HEK293 (cell line): ENCODE measurements around the gene PLEKHA5.

Source experiments
- CTCF ChIA-PET: fragments of 350-600 bp; formaldehyde crosslinking; extraction: SDS; loops from one replicate; lab custom pipeline; 2021; ENCODE audit warnings: antibody characterized with exemption; lab: Yijun Ruan, JAX
- POLR2A ChIA-PET: fragments of 300-600 bp; formaldehyde crosslinking; extraction: SDS; loops from one replicate; lab custom pipeline; 2020; ENCODE audit warnings: antibody characterized with exemption, inconsistent platforms; lab: Yijun Ruan, JAX
- H3K27ac ChIP-seq: fragments of 200-500 bp; sonication (Bioruptor generic); 2 replicates; pipeline ENCODE4 v1.5.1; 2014; ENCODE audit warnings: low read depth, low read length, control low read depth, inconsistent platforms; ENCODE audit errors: extremely low read depth
- H3K36me3 ChIP-seq, 2 experiments: fragments of 200-500 bp in 1 of 2; sonication (Bioruptor generic) in 1 of 2; 1 replicate in 1 of 2; 2 replicates in 1 of 2; pipeline ENCODE4 v1.5.1; 2014 to 2017; ENCODE audit warnings: inconsistent platforms in 2 of 2, low read length in 2 of 2; ENCODE audit not compliant: control insufficient read depth in 2 of 2, insufficient read depth in 1 of 2
- H3K4me1 ChIP-seq: fragments of 200-500 bp; sonication (Bioruptor generic); 2 replicates; pipeline ENCODE4 v1.5.1; 2014; ENCODE audit warnings: mild to moderate bottlenecking, low read length, inconsistent platforms; ENCODE audit not compliant: control insufficient read depth, insufficient read depth
- H3K4me3 ChIP-seq: 2 replicates; pipeline ENCODE4 v1.5.1; 2011; ENCODE audit warnings: low read depth, mild to moderate bottlenecking, control low read depth, low read length, moderate library complexity
- H3K9me3 ChIP-seq: fragments of 200-500 bp; sonication (Bioruptor generic); 2 replicates; pipeline ENCODE4 v1.5.1; 2014; ENCODE audit warnings: low read depth, low read length, inconsistent platforms; ENCODE audit not compliant: control insufficient read depth, insufficient read depth
- PATZ1 ChIP-seq: fragments of 450-650 bp; formaldehyde crosslinking; IDR thresholded peaks from 2 replicates; pipeline ENCODE4 v1.5.1; 2016; ENCODE audit warnings: missing biosample characterization, missing genetic modification characterization
- SETDB1 ChIP-seq: IDR thresholded peaks from one replicate; pipeline ENCODE4 v1.6.1; 2017; ENCODE audit warnings: mild to moderate bottlenecking, low read length, moderate library complexity, mixed read lengths; ENCODE audit not compliant: insufficient read length
- TSHZ1 ChIP-seq: fragments of 450-650 bp; formaldehyde crosslinking; IDR thresholded peaks from 2 replicates; pipeline ENCODE4 v1.5.1; 2016; ENCODE audit warnings: missing biosample characterization, missing genetic modification characterization, borderline replicate concordance
- ZBTB11 ChIP-seq: fragments of 450-650 bp; formaldehyde crosslinking; conservative IDR thresholded peaks from 2 replicates; pipeline ENCODE4 v1.5.1; 2016; ENCODE audit warnings: low read depth, missing biosample characterization, missing genetic modification characterization
- ZFP3 ChIP-seq: fragments of 450-650 bp; formaldehyde crosslinking; IDR thresholded peaks from 2 replicates; pipeline ENCODE4 v1.5.1; 2016; ENCODE audit warnings: low read depth, missing biosample characterization, missing genetic modification characterization
- ZNF112 ChIP-seq: fragments of 450-650 bp; formaldehyde crosslinking; IDR thresholded peaks from 2 replicates; pipeline ENCODE4 v1.5.0; 2017; ENCODE audit warnings: missing biosample characterization, missing genetic modification characterization
- ZNF133 ChIP-seq: fragments of 450-650 bp; formaldehyde crosslinking; IDR thresholded peaks from 2 replicates; pipeline ENCODE4 v1.5.1; 2016; ENCODE audit warnings: missing biosample characterization, missing genetic modification characterization
- ZNF146 ChIP-seq: fragments of 450-650 bp; formaldehyde crosslinking; IDR thresholded peaks from 2 replicates; pipeline ENCODE4 v1.5.1; 2016; ENCODE audit warnings: missing biosample characterization, missing genetic modification characterization
- ZNF174 ChIP-seq: fragments of 450-650 bp; formaldehyde crosslinking; IDR thresholded peaks from 2 replicates; pipeline ENCODE4 v1.5.0; 2017; ENCODE audit warnings: missing biosample characterization, mild to moderate bottlenecking, missing genetic modification characterization
- ZNF175 ChIP-seq: fragments of 450-650 bp; formaldehyde crosslinking; IDR thresholded peaks from 2 replicates; pipeline ENCODE4 v1.5.1; 2016; ENCODE audit warnings: missing biosample characterization, missing genetic modification characterization
- ZNF19 ChIP-seq: fragments of 450-650 bp; formaldehyde crosslinking; IDR thresholded peaks from 2 replicates; pipeline ENCODE4; 2016; ENCODE audit warnings: missing biosample characterization, missing genetic modification characterization, low read depth
- ZNF223 ChIP-seq: fragments of 450-650 bp; formaldehyde crosslinking; IDR thresholded peaks from 2 replicates; pipeline ENCODE4 v1.5.1; 2016; ENCODE audit warnings: missing biosample characterization, missing genetic modification characterization
- ZNF239 ChIP-seq: fragments of 450-650 bp; formaldehyde crosslinking; IDR thresholded peaks from 2 replicates; pipeline ENCODE4 v1.5.1; 2016; ENCODE audit warnings: missing biosample characterization, missing genetic modification characterization
- ZNF26 ChIP-seq: fragments of 450-650 bp; formaldehyde crosslinking; IDR thresholded peaks from 2 replicates; pipeline ENCODE4 v1.5.1; 2016; ENCODE audit warnings: missing biosample characterization, missing genetic modification characterization
- ZNF302 ChIP-seq: fragments of 450-650 bp; formaldehyde crosslinking; IDR thresholded peaks from 2 replicates; pipeline ENCODE4 v1.5.1; 2016; ENCODE audit warnings: missing biosample characterization, missing genetic modification characterization, low read depth
- ZNF404 ChIP-seq: fragments of 450-650 bp; formaldehyde crosslinking; IDR thresholded peaks from 2 replicates; pipeline ENCODE4 v1.5.1; 2017; ENCODE audit warnings: missing biosample characterization, missing genetic modification characterization
- ZNF473 ChIP-seq: fragments of 450-650 bp; formaldehyde crosslinking; IDR thresholded peaks from 2 replicates; pipeline ENCODE4 v1.5.1; 2017; ENCODE audit warnings: missing biosample characterization, missing genetic modification characterization
- ZNF585B ChIP-seq: fragments of 450-650 bp; formaldehyde crosslinking; IDR thresholded peaks from 2 replicates; pipeline ENCODE4 v1.5.1; 2016; ENCODE audit warnings: missing biosample characterization, missing genetic modification characterization
- ZNF610 ChIP-seq: fragments of 450-650 bp; formaldehyde crosslinking; IDR thresholded peaks from 2 replicates; pipeline ENCODE4 v1.5.1; 2016; ENCODE audit warnings: missing biosample characterization, missing genetic modification characterization, borderline replicate concordance
- ZNF626 ChIP-seq: fragments of 450-650 bp; sonication (Bioruptor Pico); formaldehyde crosslinking; IDR thresholded peaks from 2 replicates; pipeline ENCODE4 v1.5.1; 2018; ENCODE audit warnings: missing biosample characterization, missing genetic modification characterization, inconsistent platforms
- ZNF654 ChIP-seq: fragments of 450-650 bp; formaldehyde crosslinking; IDR thresholded peaks from 2 replicates; pipeline ENCODE4 v1.5.1; 2016; ENCODE audit warnings: low read depth, missing biosample characterization, missing genetic modification characterization
- ZNF660 ChIP-seq: fragments of 450-650 bp; IDR thresholded peaks from 2 replicates; pipeline ENCODE4 v1.5.1; 2018; ENCODE audit warnings: missing biosample characterization, mild to moderate bottlenecking, missing genetic modification characterization
- ZNF664 ChIP-seq: fragments of 450-650 bp; formaldehyde crosslinking; IDR thresholded peaks from 2 replicates; pipeline ENCODE4 v1.5.1; 2016; ENCODE audit warnings: missing biosample characterization, missing genetic modification characterization
- ZNF768 ChIP-seq: fragments of 450-650 bp; formaldehyde crosslinking; IDR thresholded peaks from 2 replicates; pipeline ENCODE4 v1.5.1; 2018; ENCODE audit warnings: missing biosample characterization, mild to moderate bottlenecking, missing genetic modification characterization
- ZSCAN23 ChIP-seq: fragments of 450-650 bp; formaldehyde crosslinking; IDR thresholded peaks from 2 replicates; pipeline ENCODE4 v1.5.1; 2016; ENCODE audit warnings: missing biosample characterization, missing genetic modification characterization
- ZSCAN5A ChIP-seq: fragments of 450-650 bp; formaldehyde crosslinking; IDR thresholded peaks from 2 replicates; pipeline ENCODE4 v1.5.1; 2016; ENCODE audit warnings: missing biosample characterization, missing genetic modification characterization

PLEKHA5 gene

GRCh38 chr12:19080918-19081317 lies 48.6 kb upstream of the PLEKHA5 start:
- no peaks in the 10 kb centered on the region for H3K36me3 ChIP-seq
- POLR2A ChIA-PET, result no interaction called here
- H3K27ac ChIP-seq, result no peak overlapping the region
- CTCF ChIA-PET, result no interaction called here
- no peak overlapping the region for H3K4me3 ChIP-seq
- H3K4me1 ChIP-seq, result no peaks in the 10 kb centered on the region
- TF ChIP-seq ZNF585B (tag by site-specific recombination), result no peak
- TF ChIP-seq ZNF404 (tag by site-specific recombination), result no peak
- no peak for TF ChIP-seq ZSCAN23
- no peak for TF ChIP-seq ZNF26 (tag by site-specific recombination)
- TF ChIP-seq ZNF133 (tag by site-specific recombination), result no peak
- TF ChIP-seq TSHZ1, result no peak
- no peak for TF ChIP-seq ZNF239
- no peak for TF ChIP-seq ZNF660 (tag by site-specific recombination)
- no peak for TF ChIP-seq ZNF626 (tag by site-specific recombination)
- no peak for TF ChIP-seq ZNF768
- no peak for TF ChIP-seq ZNF302 (tag by site-specific recombination)
- TF ChIP-seq ZNF654 (tag by site-specific recombination), result no peak
- no peak for TF ChIP-seq SETDB1
- no peak for TF ChIP-seq ZNF175 (tag by site-specific recombination)
- no peak for TF ChIP-seq ZNF664 (tag by site-specific recombination)
- TF ChIP-seq ZNF174 (tag by site-specific recombination), result no peak
- TF ChIP-seq ZSCAN5A (tag by site-specific recombination), result no peak
- no peaks in the 10 kb centered on the region for H3K9me3 ChIP-seq

GRCh38 chr12:19082365-19082911 lies 47.1 kb upstream of the PLEKHA5 start:
- H3K9me3 ChIP-seq, result no peaks in the 10 kb centered on the region
- H3K4me3 ChIP-seq, result no peak overlapping the region
- H3K27ac ChIP-seq, result no peak overlapping the region
- no peaks in the 10 kb centered on the region for H3K4me1 ChIP-seq
- H3K36me3 ChIP-seq, result no peaks in the 10 kb centered on the region
- ChIA-PET CTCF (no interaction called here), POLR2A (no interaction called here)
- TF ChIP-seq PATZ1 (tag by site-specific recombination) (no peak), ZNF610 (tag by site-specific recombination) (no peak), ZNF146 (no peak), ZNF19 (tag by site-specific recombination) (no peak), ZFP3 (tag by site-specific recombination) (no peak), ZNF473 (tag by site-specific recombination) (no peak), ZNF112 (tag by site-specific recombination) (no peak), ZNF223 (tag by site-specific recombination) (no peak), ZBTB11 (no peak)
